ENCODE results near the gene NPHP4.

GRCh38 chr1:5856246-5856815 is 135.9 kb downstream of the NPHP4 start:
- TF ChIP-seq POU6F1 (CRISPR knock-in tag; IDR thresholded peaks at IDR 0.05; ENCODE audit: borderline replicate concordance, low read depth) = no peak
- TF ChIP-seq CREB5 (CRISPR knock-in tag; IDR thresholded peaks at IDR 0.05; ENCODE audit: low read depth) = no peak
- TF ChIP-seq ZNF565 (CRISPR knock-in tag; conservative IDR thresholded peaks at IDR 0.05; ENCODE audit: low read depth) = no peak
- TF ChIP-seq OSR1 (CRISPR knock-in tag; IDR thresholded peaks at IDR 0.05) = no peak
- TF ChIP-seq PATZ1 (CRISPR knock-in tag; IDR thresholded peaks at IDR 0.05; ENCODE audit: borderline replicate concordance) = no peak
- no peak for TF ChIP-seq CSRNP3 (CRISPR knock-in tag; IDR thresholded peaks at IDR 0.05)
- no peak for TF ChIP-seq RARB (CRISPR knock-in tag; IDR thresholded peaks at IDR 0.05)
- TF ChIP-seq ZC3H10 (CRISPR knock-in tag; IDR thresholded peaks at IDR 0.05) = no peak
- no peak for TF ChIP-seq CSDC2 (CRISPR knock-in tag; IDR thresholded peaks at IDR 0.05)
- TF ChIP-seq ZFP30 (CRISPR knock-in tag; IDR thresholded peaks at IDR 0.05) = no peak
- TF ChIP-seq SNAI2 (CRISPR knock-in tag; IDR thresholded peaks at IDR 0.05) = no peak
- TF ChIP-seq ZFP3 (CRISPR knock-in tag; IDR thresholded peaks at IDR 0.05) = no peak
- TF ChIP-seq TOX (CRISPR knock-in tag; IDR thresholded peaks at IDR 0.05; ENCODE audit: borderline replicate concordance) = no peak
